ENCODE data around the gene RNU6-9.

DNA sequence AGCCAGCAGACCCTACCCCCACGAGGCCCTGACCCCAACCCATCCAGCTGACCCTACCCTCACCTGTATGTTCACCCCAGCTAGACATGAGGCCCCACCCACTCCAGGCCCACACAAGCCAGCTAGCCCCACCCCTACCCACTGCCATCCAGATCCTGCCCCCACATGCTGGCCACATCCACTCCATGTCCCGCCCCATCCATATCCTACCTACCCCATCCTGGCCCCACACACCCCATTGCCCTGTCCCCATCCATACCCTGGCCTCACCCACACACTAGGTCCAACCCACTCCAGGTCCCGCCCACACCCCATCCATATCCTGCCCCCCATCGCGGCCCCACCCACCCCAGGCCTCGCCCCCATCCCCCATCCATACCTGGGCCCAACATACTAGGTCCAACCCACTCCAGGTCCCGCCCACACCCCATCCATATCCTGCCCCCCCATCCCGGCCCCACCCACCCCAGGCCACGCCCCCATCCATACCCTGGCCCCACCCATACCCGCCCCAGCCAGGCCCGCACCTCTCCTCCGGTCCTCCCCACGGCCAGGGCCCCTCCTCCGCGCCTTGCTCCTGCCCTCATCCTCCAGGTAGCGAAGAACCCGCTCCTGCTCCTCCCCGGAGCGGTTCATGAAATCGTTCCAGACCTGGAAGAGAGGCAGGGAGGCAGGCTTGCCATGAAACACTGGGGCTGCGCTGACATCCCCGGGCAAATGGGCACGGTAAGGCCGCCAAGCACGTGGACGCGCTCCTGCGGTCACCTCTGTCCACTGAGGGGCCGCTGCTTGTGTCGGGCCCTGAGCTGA, 7.2 kb downstream of the RNU6-9 start:
- TF ChIP-seq, protein P1, sequence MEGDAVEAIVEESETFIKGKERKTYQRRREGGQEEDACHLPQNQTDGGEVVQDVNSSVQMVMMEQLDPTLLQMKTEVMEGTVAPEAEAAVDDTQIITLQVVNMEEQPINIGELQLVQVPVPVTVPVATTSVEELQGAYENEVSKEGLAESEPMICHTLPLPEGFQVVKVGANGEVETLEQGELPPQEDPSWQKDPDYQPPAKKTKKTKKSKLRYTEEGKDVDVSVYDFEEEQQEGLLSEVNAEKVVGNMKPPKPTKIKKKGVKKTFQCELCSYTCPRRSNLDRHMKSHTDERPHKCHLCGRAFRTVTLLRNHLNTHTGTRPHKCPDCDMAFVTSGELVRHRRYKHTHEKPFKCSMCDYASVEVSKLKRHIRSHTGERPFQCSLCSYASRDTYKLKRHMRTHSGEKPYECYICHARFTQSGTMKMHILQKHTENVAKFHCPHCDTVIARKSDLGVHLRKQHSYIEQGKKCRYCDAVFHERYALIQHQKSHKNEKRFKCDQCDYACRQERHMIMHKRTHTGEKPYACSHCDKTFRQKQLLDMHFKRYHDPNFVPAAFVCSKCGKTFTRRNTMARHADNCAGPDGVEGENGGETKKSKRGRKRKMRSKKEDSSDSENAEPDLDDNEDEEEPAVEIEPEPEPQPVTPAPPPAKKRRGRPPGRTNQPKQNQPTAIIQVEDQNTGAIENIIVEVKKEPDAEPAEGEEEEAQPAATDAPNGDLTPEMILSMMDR (IDR thresholded peaks at IDR 0.05; ENCODE audit: low read length) = no peak
- TF ChIP-seq EZH2 (optimal IDR thresholded peaks at IDR 0.05; ENCODE audit: low read depth, low read length) = no peak
